Ishikawa (cell line): ENCODE data around the gene CACNA1C.

Source experiments
- CREB1 ChIP-seq: IDR thresholded peaks from 2 replicates; pipeline ENCODE4 v1.6.1; 2012; ENCODE audit warnings: low read depth
- EP300 ChIP-seq: IDR thresholded peaks from 2 replicates; pipeline ENCODE4 v1.6.1; 2012; ENCODE audit warnings: borderline replicate concordance
- FOXM1 ChIP-seq: IDR thresholded peaks from 2 replicates; pipeline ENCODE4 v1.6.1; 2012; ENCODE audit warnings: low read depth, borderline replicate concordance
- RAD21 ChIP-seq: IDR thresholded peaks from 2 replicates; pipeline ENCODE4 v1.6.1; 2012; ENCODE audit warnings: low read depth
- YY1 ChIP-seq: IDR thresholded peaks from 2 replicates; pipeline ENCODE4 v1.6.1; 2012; ENCODE audit warnings: low read depth

GRCh38 chr12:2514038-2514340 lies 461.2 kb downstream of the CACNA1C start:
- no peak for TF ChIP-seq EP300
- no peak for TF ChIP-seq YY1
- TF ChIP-seq CREB1 = no peak
- no peak for TF ChIP-seq RAD21
- TF ChIP-seq FOXM1 = no peak
